ENCODE measurements around the gene NOS1AP.

NOS1AP gene

DNA sequence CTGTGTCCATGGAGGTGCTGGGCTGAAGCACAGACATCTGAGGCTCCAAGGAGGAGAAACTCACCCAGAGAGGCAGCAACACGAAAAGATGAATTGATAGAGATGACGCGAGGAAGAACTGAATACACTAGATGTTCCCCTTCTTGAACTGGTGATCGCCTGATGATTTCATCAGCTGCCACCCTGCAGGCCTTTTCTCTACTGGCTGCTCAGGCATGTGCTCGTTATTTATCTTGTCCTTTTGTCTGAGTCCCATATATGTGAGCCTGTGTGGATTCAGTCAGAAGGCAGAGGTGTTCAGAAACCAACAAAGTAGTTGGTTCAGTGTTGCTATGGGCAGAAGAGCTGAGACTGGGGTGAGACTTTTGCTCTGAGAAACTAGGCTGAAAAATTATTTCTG, 202.9 kb downstream of the NOS1AP start:
- H3K4me1 ChIP-seq (ENCODE audit: control insufficient read depth, insufficient read depth, low read length, unreplicated experiment) = no peaks in the 10 kb centered on the region
- no peaks in the 10 kb centered on the region for H3K36me3 ChIP-seq (ENCODE audit: insufficient read depth, low read length)
- H3K27ac ChIP-seq (ENCODE audit: low read depth, low read length) = no peak overlapping the region
- H3K4me3 ChIP-seq (ENCODE audit: low read depth, low read length) = no peak overlapping the region
- no peaks in the 10 kb centered on the region for H3K79me2 ChIP-seq (ENCODE audit: control insufficient read depth, insufficient read depth, low read length, unreplicated experiment)
- no peaks in the 10 kb centered on the region for H3K27me3 ChIP-seq (ENCODE audit: insufficient read depth, low read length)
- no peak overlapping the region for H2AFZ ChIP-seq (ENCODE audit: low read length, unreplicated experiment)

DNA sequence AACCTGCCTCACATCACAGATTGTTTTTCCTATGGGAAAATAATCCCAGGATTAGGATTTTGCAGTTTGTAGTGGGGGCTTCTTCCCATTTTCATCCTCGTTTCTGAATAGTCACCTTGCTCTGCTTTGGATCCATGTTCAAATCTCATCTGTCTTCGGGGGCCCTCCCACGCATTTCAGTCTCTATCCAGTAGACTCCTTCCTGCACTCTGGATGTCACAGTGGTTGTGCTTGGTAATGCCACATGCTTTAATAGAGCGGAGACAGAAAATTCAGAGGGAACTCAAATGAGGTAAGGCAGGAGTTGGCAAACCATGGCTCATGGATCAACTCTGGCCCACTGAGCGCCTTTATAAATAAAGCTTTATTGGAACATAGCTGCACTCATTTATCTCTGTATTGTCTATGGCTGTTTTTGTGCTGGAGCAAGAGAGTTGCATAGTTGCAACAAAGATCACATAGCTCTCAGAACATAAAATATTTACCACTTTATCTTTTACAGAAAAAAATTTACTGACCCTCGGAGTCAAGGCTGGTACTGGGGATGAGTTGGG, 206.2 kb downstream of the NOS1AP start:
- no peak overlapping the region for H2AFZ ChIP-seq (ENCODE audit: low read length, unreplicated experiment)
- H3K4me1 ChIP-seq (ENCODE audit: control insufficient read depth, insufficient read depth, low read length, unreplicated experiment) = no peaks in the 10 kb centered on the region
- no peak overlapping the region for H3K4me3 ChIP-seq (ENCODE audit: low read depth, low read length)
- no peaks in the 10 kb centered on the region for H3K27me3 ChIP-seq (ENCODE audit: insufficient read depth, low read length)
- H3K27ac ChIP-seq (ENCODE audit: low read depth, low read length) = no peak overlapping the region
- H3K79me2 ChIP-seq (ENCODE audit: control insufficient read depth, insufficient read depth, low read length, unreplicated experiment) = no peaks in the 10 kb centered on the region
- no peaks in the 10 kb centered on the region for H3K36me3 ChIP-seq (ENCODE audit: insufficient read depth, low read length)

DNA sequence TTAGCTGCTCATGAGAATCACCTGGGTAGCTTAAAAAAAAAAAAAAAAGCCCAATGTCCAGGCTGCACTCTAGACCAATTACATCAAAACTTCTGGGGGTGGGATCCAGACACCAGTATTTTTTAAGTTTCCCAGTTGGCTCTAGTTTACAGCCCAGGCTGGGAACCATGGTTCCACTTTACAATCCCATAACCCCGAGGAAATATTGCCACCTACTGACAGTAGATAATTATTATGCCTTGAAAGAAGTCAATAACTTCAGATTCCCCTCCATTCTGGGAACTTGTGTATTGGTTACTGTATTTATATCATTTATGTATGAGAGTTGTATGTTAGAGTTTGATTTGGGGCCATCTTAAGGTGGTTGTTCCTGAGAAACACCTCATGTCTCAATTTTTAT, 207.0 kb downstream of the NOS1AP start:
- no peaks in the 10 kb centered on the region for H3K4me1 ChIP-seq (ENCODE audit: control insufficient read depth, insufficient read depth, low read length, unreplicated experiment)

DNA sequence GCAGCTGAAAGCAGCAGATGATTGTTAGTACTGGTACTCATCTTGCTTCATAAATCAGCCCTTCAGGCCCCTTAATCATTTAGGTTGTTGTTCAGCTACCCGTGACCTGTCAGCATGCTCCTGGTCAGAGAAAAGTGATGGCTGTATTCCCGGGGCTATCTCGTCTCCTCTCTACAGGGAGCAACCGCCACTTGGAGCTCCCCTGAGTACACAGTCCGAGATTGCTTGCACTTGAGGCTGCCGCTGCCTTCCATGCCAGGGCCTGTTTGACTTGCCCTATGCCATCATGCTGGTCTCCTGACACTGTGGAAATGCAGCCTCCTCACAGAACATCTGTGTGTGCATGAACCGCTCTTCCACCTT, 209.6 kb downstream of the NOS1AP start:
- H2AFZ ChIP-seq (ENCODE audit: low read length, unreplicated experiment) = no peak overlapping the region
- no peaks in the 10 kb centered on the region for H3K4me1 ChIP-seq (ENCODE audit: control insufficient read depth, insufficient read depth, low read length, unreplicated experiment)
- no peaks in the 10 kb centered on the region for H3K36me3 ChIP-seq (ENCODE audit: insufficient read depth, low read length)
- H3K27ac ChIP-seq (ENCODE audit: low read depth, low read length) = no peak overlapping the region
- no peak overlapping the region for H3K4me3 ChIP-seq (ENCODE audit: low read depth, low read length)
- H3K79me2 ChIP-seq (ENCODE audit: control insufficient read depth, insufficient read depth, low read length, unreplicated experiment) = no peaks in the 10 kb centered on the region
- 0 out of 2 replicates have a peak, but pooled peaks cover 3% of the 10 kb centered on the region for H3K27me3 ChIP-seq (ENCODE audit: insufficient read depth, low read length)

More for the DNA sequence above, 207.0 kb downstream of the NOS1AP start:
- no peak overlapping the region for H3K27ac ChIP-seq (ENCODE audit: low read depth, low read length)
- no peak overlapping the region for H3K4me3 ChIP-seq (ENCODE audit: low read depth, low read length)
- no peak overlapping the region for H2AFZ ChIP-seq (ENCODE audit: low read length, unreplicated experiment)
- no peaks in the 10 kb centered on the region for H3K36me3 ChIP-seq (ENCODE audit: insufficient read depth, low read length)
- H3K79me2 ChIP-seq (ENCODE audit: control insufficient read depth, insufficient read depth, low read length, unreplicated experiment) = no peaks in the 10 kb centered on the region
- H3K27me3 ChIP-seq (ENCODE audit: insufficient read depth, low read length) = no peaks in the 10 kb centered on the region

DNA sequence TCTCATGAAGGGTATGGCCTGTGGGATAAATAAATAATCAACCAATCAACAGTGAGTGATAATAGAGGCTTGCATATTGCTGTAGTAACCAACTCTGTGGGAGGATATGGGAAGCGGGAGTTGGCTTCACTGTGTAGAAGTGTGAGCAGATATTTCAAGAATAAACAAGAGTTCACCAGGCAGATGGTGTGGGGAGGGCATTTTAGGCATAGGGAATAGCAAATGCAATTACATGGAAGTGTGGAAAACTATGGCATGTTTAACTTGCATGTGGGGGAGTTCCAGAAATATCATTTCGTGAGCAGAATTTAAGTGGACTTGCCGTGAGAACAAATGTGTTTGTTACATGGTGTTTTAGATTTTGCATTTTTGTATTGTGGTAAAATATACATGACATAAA, 211.9 kb downstream of the NOS1AP start:
- no peaks in the 10 kb centered on the region for H3K36me3 ChIP-seq (ENCODE audit: insufficient read depth, low read length)
- H2AFZ ChIP-seq (ENCODE audit: low read length, unreplicated experiment) = no peak overlapping the region
- peaks cover 10% of the 10 kb centered on the region; the same call in 1 of the 2 replicates for H3K27me3 ChIP-seq (ENCODE audit: insufficient read depth, low read length)

DNA sequence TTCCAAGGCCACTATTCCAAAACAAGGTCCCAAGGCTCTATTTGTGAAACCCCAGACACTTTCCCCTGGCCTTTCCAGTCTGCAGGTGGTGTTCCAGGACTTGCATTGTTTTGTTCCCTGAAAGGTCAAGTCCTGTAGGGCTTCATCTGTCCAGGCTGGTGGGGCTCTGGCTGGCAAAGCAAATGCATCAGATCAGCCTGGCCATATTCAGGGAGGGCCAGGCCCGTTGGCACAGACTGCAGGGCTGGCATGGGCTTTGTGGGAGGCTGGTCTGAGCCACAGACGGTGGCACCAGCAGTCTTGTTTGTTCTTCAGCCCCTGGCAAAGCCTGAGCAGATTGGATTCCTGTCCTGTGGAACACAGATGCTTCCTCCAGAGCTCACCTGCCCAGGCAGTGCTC, 214.2 kb downstream of the NOS1AP start:
- Histone ChIP-seq H3K4me3 (ENCODE audit: low read depth, low read length) (no peak overlapping the region), H3K36me3 (ENCODE audit: insufficient read depth, low read length) (no peaks in the 10 kb centered on the region), H3K79me2 (ENCODE audit: control insufficient read depth, insufficient read depth, low read length, unreplicated experiment) (no peaks in the 10 kb centered on the region), H3K27me3 (ENCODE audit: insufficient read depth, low read length) (peaks cover 11% of the 10 kb centered on the region; the same call in 1 of the 2 replicates), H3K27ac (ENCODE audit: low read depth, low read length) (no peak overlapping the region), H3K4me1 (ENCODE audit: control insufficient read depth, insufficient read depth, low read length, unreplicated experiment) (no peaks in the 10 kb centered on the region), H2AFZ (ENCODE audit: low read length, unreplicated experiment) (no peak overlapping the region)

More for the DNA sequence above, 211.9 kb downstream of the NOS1AP start:
- H3K4me1 ChIP-seq (ENCODE audit: control insufficient read depth, insufficient read depth, low read length, unreplicated experiment) = no peaks in the 10 kb centered on the region
- H3K79me2 ChIP-seq (ENCODE audit: control insufficient read depth, insufficient read depth, low read length, unreplicated experiment) = no peaks in the 10 kb centered on the region
- no peak overlapping the region for H3K27ac ChIP-seq (ENCODE audit: low read depth, low read length)
- no peak overlapping the region for H3K4me3 ChIP-seq (ENCODE audit: low read depth, low read length)

DNA sequence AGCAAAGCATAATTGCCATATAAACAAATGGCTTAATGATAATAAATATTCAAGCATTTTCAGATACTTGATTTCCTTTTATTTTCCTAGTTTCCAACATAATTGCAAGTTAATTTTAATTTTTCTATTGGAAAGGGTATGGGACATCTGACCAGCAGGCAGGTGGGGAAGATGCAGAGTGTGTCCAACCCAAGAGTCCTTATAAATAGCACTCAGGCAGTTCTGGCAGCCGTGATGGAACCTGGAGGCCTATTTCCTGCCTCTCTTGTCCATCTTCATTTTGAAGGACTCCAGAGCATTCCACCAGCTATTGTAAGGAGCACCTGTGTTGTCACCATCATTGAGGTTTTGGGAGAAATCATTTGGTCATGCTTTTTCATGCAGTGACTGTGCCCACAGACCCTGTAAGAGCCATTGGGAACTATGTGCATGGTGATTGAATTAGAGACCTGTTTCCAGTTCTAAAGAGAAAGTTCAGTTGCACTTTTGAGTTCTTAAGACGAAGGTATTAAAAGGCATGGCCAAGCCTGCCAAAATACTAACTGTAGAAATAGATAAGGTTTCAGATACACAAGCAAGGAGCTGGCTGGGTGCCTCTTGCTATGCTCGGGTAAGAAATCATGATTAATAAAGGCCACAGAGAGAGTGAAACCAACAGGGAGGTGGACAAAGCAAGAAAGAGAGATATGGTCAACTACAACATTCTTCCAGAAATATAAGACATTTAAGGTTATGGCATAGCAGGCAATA, 214.9 kb downstream of the NOS1AP start:
- no peaks in the 10 kb centered on the region for H3K36me3 ChIP-seq (ENCODE audit: insufficient read depth, low read length)
- no peak overlapping the region for H3K27ac ChIP-seq (ENCODE audit: low read depth, low read length)
- H2AFZ ChIP-seq (ENCODE audit: low read length, unreplicated experiment) = no peak overlapping the region
- no peaks in the 10 kb centered on the region for H3K4me1 ChIP-seq (ENCODE audit: control insufficient read depth, insufficient read depth, low read length, unreplicated experiment)
- H3K79me2 ChIP-seq (ENCODE audit: control insufficient read depth, insufficient read depth, low read length, unreplicated experiment) = no peaks in the 10 kb centered on the region
- peaks cover 11% of the 10 kb centered on the region; the same call in 1 of the 2 replicates for H3K27me3 ChIP-seq (ENCODE audit: insufficient read depth, low read length)
- H3K4me3 ChIP-seq (ENCODE audit: low read depth, low read length) = no peak overlapping the region

DNA sequence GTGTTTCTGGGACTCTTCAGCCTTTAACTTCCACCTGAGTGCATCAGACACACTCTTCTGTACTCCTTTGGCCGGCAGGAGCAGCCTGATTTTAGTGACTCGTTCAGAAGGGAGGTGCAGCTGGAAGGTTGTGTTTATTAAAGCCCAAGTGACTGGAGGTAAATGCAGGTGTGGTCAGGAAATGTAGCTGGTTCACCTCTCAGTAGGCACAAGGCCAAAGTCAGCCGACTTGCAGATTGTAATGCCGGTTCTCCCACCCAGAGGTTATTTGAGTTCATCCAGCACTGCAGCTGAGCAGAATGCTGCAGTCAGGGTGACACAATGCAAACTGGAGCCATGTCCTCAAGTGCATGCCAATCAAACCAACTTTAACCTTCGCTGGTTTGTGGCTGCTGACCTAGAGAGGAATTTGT, 215.7 kb downstream of the NOS1AP start:
- Histone ChIP-seq H3K4me3 (ENCODE audit: low read depth, low read length) (no peak overlapping the region), H3K27me3 (ENCODE audit: insufficient read depth, low read length) (peaks cover 11% of the 10 kb centered on the region; the same call in 1 of the 2 replicates), H3K27ac (ENCODE audit: low read depth, low read length) (no peak overlapping the region), H3K4me1 (ENCODE audit: control insufficient read depth, insufficient read depth, low read length, unreplicated experiment) (no peaks in the 10 kb centered on the region), H3K36me3 (ENCODE audit: insufficient read depth, low read length) (no peaks in the 10 kb centered on the region), H2AFZ (ENCODE audit: low read length, unreplicated experiment) (no peak overlapping the region), H3K79me2 (ENCODE audit: control insufficient read depth, insufficient read depth, low read length, unreplicated experiment) (no peaks in the 10 kb centered on the region)

DNA sequence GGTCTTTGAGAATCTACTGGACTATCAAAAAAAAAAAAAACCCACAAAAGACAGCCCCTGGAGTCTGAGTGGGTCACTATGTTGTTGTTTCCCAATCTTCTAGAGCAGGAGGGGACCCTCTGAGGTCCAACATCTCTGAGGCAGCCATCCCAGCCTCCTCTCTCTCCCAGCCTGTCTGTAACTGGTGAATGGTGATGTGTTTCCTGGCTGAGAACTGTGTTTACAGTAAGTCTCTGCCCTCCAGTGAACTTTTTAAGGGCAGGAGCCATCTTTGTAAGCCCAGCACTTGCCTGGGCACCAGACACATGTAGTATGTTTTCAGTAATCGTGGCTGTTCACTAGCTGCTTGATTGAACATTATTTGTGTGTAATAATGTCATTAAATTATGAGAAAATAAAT, 221.5 kb downstream of the NOS1AP start:
- Histone ChIP-seq H3K79me2 (ENCODE audit: control insufficient read depth, insufficient read depth, low read length, unreplicated experiment) (no peaks in the 10 kb centered on the region), H2AFZ (ENCODE audit: low read length, unreplicated experiment) (no peak overlapping the region), H3K4me3 (ENCODE audit: low read depth, low read length) (no peak overlapping the region), H3K27ac (ENCODE audit: low read depth, low read length) (no peak overlapping the region), H3K36me3 (ENCODE audit: insufficient read depth, low read length) (no peaks in the 10 kb centered on the region), H3K27me3 (ENCODE audit: insufficient read depth, low read length) (peaks cover 5% of the 10 kb centered on the region; the same call in 1 of the 2 replicates), H3K4me1 (ENCODE audit: control insufficient read depth, insufficient read depth, low read length, unreplicated experiment) (peaks cover 13% of the 10 kb centered on the region)

DNA sequence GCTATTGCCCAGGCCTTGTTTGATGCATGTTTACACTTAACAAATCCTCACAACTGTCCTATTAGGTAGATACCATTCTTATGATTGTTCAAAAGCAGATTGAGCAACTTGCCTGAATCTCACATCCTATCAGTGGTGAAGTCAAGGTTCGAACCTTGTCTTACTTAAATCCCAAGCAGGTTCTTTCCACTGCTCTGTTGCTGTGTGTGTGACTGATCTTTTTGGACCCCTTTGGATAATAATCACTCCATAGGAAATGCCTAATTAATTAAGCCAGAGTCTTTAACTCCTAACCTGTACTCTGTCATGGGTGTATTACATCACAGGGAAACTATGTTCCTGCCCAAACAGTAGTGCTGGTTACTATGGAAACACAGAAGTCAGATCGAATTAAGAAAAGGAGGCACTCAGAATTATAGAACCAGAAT, 222.9 kb downstream of the NOS1AP start:
- Histone ChIP-seq H3K36me3 (ENCODE audit: insufficient read depth, low read length) (no peaks in the 10 kb centered on the region), H3K4me3 (ENCODE audit: low read depth, low read length) (no peak overlapping the region), H3K27me3 (ENCODE audit: insufficient read depth, low read length) (no peaks in the 10 kb centered on the region), H3K79me2 (ENCODE audit: control insufficient read depth, insufficient read depth, low read length, unreplicated experiment) (no peaks in the 10 kb centered on the region), H3K27ac (ENCODE audit: low read depth, low read length) (peak overlapping the region; percentile 25), H3K4me1 (ENCODE audit: control insufficient read depth, insufficient read depth, low read length, unreplicated experiment) (peaks cover 13% of the 10 kb centered on the region), H2AFZ (ENCODE audit: low read length, unreplicated experiment) (no peak overlapping the region)

Measured in ACC112 (cell line).